Peyer's patch (tissue), 4 donors: ENCODE measurements around the gene NFIB. TPM values are rescaled to one million over a fixed set of nuclear protein-coding genes. Genes with fewer than 3 reads are reported as not detected.

Experiments
- DNase-seq, 3 donors: peaks; one replicate each; pipeline ENCODE4 v3.0.0-alpha.2; 2017 to 2019
- H3K27ac ChIP-seq, 4 donors: fragments of 200-600 bp; sonication (generic); one replicate each; pipeline ENCODE4 v1.5.1; 2016 to 2019
- H3K27me3 ChIP-seq, 2 donors: fragments of 200-600 bp; sonication (generic); one replicate each; pipeline ENCODE4 v1.5.1; 2019
- H3K36me3 ChIP-seq, 3 donors: fragments of 200-600 bp; sonication (generic); one replicate each; pipeline ENCODE4 v1.5.1; 2016 to 2019
- H3K4me1 ChIP-seq, 4 donors: fragments of 200-600 bp; sonication (generic); one replicate each; pipeline ENCODE4 v1.5.1; 2016 to 2019
- H3K4me3 ChIP-seq, 4 donors: fragments of 200-600 bp; sonication (generic); 1 replicate in 3 of 4; 2 replicates in 1 of 4; pipeline ENCODE4 v1.5.1; 2016 to 2019; ENCODE audit warnings: mild to moderate bottlenecking in 1 of 4
- H3K9me3 ChIP-seq, 4 donors: fragments of 200-600 bp; sonication (generic); one replicate each; pipeline ENCODE4 v1.5.1; 2016 to 2019; ENCODE audit warnings: mild to moderate bottlenecking in 1 of 4
- POLR2A ChIP-seq, 2 donors: fragments of 450-650 bp; IDR thresholded peaks; one replicate each; pipeline ENCODE4 v1.5.1; 2017; ENCODE audit warnings: antibody characterized with exemption in 2 of 2, mild to moderate bottlenecking in 2 of 2, moderate library complexity in 2 of 2
- total RNA-seq, 4 donors: library from RNA; depleted of rRNA; stranded (reverse); fragments of >200 nt; gene quantifications; one replicate each; pipeline ENCODE4 v1.1.0, GENCODE V29; 2016
- TF ChIP-seq, protein P1 (sequence below), 6 experiments: fragments of 450-650 bp in 4 of 6; fragments of 200-600 bp in 2 of 6; sonication (generic) in 1 of 6; IDR thresholded peaks; one replicate each; pipeline ENCODE4 v1.5.1; 2017 to 2019; ENCODE audit warnings: antibody characterized with exemption in 6 of 6, mild to moderate bottlenecking in 3 of 6, moderate library complexity in 1 of 6

NFIB gene
- total RNA-seq, 4 donors from 2014 or later = 89.7 to 229 (median 159) TPM

DNA sequence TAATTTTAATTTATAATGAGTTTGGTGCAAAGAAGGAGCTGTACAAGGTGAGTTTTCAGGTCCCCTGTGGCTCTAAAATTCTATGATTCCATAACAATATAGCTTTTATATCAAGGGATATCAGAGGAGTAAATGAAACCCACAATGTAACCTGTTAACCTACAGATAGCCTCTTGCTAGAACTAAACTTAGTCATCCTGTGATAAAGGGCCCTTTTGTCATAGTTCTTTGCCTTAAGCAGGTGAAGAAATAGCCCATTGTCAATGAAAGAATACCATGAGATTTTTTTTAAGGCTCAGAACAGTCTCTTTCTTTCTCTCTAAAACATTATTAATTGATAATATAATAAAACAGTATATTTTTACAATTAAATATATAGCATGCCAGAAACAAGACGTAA is 127.8 kb downstream of the NFIB start:
- H3K4me3 ChIP-seq = no peak overlapping the region
- no peaks in the 10 kb centered on the region for H3K27me3 ChIP-seq
- no peaks in the 10 kb centered on the region for H3K4me1 ChIP-seq
- TF ChIP-seq, protein P1, sequence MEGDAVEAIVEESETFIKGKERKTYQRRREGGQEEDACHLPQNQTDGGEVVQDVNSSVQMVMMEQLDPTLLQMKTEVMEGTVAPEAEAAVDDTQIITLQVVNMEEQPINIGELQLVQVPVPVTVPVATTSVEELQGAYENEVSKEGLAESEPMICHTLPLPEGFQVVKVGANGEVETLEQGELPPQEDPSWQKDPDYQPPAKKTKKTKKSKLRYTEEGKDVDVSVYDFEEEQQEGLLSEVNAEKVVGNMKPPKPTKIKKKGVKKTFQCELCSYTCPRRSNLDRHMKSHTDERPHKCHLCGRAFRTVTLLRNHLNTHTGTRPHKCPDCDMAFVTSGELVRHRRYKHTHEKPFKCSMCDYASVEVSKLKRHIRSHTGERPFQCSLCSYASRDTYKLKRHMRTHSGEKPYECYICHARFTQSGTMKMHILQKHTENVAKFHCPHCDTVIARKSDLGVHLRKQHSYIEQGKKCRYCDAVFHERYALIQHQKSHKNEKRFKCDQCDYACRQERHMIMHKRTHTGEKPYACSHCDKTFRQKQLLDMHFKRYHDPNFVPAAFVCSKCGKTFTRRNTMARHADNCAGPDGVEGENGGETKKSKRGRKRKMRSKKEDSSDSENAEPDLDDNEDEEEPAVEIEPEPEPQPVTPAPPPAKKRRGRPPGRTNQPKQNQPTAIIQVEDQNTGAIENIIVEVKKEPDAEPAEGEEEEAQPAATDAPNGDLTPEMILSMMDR (IDR thresholded peaks at IDR 0.05) = no peak
- TF ChIP-seq POLR2A (IDR thresholded peaks at IDR 0.05) = no peak
- H3K36me3 ChIP-seq = no peaks in the 10 kb centered on the region
- no peaks in the 10 kb centered on the region for H3K9me3 ChIP-seq
- DNase-seq = no peak
- no peak overlapping the region for H3K27ac ChIP-seq

DNA sequence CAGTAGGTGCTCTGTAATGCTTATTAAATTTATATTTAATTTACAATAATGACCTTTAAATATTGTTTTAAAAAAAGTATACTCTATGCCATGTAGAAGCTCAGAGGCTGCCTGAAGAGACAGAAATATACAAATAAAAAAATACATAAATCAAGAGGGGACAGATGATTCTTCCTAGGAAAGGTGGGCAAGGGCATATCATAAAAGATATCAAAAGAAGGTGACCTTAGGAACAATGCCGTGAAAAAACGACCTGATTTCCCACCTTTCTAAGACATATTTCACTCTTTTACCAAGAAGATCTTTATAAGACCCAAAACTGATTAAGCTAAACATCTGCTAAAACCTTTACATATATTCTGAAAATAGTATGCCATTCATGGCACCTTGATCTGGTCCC is 128.9 kb downstream of the NFIB start:
- Histone ChIP-seq H3K4me3 (no peak overlapping the region), H3K27ac (no peak overlapping the region), H3K27me3 (no peaks in the 10 kb centered on the region), H3K4me1 (peaks cover 0 to 8% (median 0%) of the 10 kb centered on the region in 4 donors), H3K9me3 (no peaks in the 10 kb centered on the region), H3K36me3 (no peaks in the 10 kb centered on the region)
- TF ChIP-seq, protein P1 (IDR thresholded peaks at IDR 0.05) = no peak
- no peak for TF ChIP-seq POLR2A (IDR thresholded peaks at IDR 0.05)
- no peak for DNase-seq

DNA sequence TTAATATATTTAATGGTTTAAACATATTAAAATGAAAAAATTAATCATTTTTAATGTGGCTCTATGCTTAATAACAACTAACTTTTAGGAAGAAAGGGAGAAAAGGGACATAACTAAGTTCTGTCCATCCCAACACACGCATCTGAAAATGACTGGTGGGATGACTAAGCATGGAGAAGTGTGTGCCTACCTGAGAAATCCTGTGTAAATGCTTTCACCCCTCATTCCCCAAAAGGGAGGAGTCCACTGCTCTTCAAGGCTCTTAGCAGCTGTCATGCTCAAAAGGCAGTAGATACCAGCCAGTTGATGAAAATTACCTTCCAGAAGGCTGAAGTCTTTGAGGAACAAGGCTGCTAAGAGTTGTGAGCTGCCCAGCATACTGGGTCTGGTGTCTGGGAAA is 130.9 kb downstream of the NFIB start:
- Histone ChIP-seq H3K27me3 (no peaks in the 10 kb centered on the region), H3K36me3 (no peaks in the 10 kb centered on the region), H3K4me1 (peaks cover 0 to 22% (median 0%) of the 10 kb centered on the region in 4 donors), H3K9me3 (no peaks in the 10 kb centered on the region), H3K27ac (no peak overlapping the region), H3K4me3 (no peak overlapping the region)
- DNase-seq = no peak
- TF ChIP-seq POLR2A (IDR thresholded peaks at IDR 0.05) = no peak
- TF ChIP-seq, protein P1 (IDR thresholded peaks at IDR 0.05) = no peak

DNA sequence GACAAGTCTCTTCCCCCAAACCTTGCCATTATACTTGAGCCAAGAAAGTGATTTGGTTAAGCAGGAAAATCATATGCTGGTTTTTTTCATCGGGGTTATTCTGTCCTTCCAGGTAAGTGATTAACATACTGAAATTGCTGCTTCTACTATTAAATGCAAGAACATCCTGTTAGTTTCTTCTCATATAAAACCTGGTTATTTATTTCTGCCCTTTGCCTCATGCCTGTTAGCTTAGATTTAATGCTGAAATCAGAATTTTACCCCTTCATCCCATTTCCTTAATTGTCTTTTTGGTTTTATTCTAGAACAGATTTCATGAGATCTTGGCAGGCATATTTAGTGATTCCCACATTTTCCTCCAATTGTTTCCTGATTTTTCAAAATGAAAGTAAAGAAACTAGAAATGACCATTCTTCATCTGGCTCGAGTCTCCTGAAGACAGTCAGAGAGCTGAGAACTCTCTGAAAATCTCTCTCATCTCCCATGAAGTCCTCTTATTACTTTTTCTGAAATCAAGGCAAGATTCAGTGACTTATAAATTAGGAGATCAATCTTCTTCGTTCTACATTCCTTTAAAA is 132.9 kb downstream of the NFIB start:
- no peak for DNase-seq
- Histone ChIP-seq H3K4me3 (peak overlapping the region in 2 of 4 donors; percentile 25 to 35), H3K4me1 (peaks cover 0 to 22% (median 0%) of the 10 kb centered on the region in 4 donors), H3K27ac (peak overlapping the region in 3 of 4 donors; percentile 25 to 79 (median 68)), H3K36me3 (no peaks in the 10 kb centered on the region), H3K27me3 (no peaks in the 10 kb centered on the region), H3K9me3 (no peaks in the 10 kb centered on the region)
- no peak for TF ChIP-seq POLR2A (IDR thresholded peaks at IDR 0.05)
- TF ChIP-seq, protein P1 (IDR thresholded peaks at IDR 0.05) = no peak

DNA sequence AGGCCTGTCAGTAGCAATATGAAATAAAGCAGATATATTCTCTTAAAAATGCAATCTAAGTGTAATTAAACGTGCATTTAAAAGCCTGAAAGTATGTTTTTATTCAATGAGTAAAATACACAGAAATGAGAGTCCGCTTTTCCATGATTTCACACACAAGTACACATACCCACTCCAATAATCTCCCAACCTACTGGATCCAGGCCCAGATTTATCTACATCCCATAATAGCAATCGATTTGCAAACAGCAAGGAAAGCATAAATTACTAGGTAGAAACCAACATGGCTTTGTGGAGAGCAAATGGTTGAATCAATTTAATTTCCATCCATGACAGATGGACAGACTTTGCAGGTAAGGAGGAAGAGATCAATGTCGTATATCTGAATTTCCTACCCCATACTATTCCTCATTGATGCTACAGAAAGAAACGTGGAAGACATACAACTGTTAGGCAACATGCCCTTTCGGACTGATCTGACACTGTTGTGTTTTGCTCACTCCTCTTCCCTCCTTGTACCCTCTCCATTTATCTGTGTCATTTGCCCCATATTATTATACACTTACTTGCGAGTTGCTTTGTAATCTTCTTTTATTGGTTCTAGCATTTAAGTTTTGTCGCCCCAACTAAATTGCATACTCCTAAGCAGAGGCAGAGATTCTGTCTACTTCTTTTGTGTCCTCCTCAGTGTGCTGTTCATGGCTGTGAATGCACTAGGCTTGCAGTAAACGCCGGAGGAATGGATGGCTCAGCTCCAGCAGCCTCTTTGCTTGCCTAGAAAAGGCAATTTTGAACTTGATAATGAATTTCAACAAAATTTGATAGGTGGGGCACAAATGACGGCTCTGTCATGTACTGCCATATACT is 133.6 kb downstream of the NFIB start:
- Histone ChIP-seq H3K4me3 (peak overlapping the region in 2 of 4 donors; percentile 25 to 35), H3K9me3 (no peaks in the 10 kb centered on the region), H3K27me3 (no peaks in the 10 kb centered on the region), H3K4me1 (peaks cover 0 to 22% (median 0%) of the 10 kb centered on the region in 4 donors), H3K36me3 (no peaks in the 10 kb centered on the region), H3K27ac (peak overlapping the region in 3 of 4 donors; percentile 25 to 79 (median 68))
- DNase-seq = no peak
- no peak for TF ChIP-seq POLR2A (IDR thresholded peaks at IDR 0.05)
- TF ChIP-seq, protein P1 (IDR thresholded peaks at IDR 0.05) = no peak
